ENCODE results near the gene GOLPH3L. TPM values are rescaled to one million over a fixed set of nuclear protein-coding genes. Genes with fewer than 3 reads are reported as not detected.

The GOLPH3L gene
- total and polyA plus RNA-seq, 2 of the 13 experiments (the other 11 are each of a cell fraction or from before 2014, with no cell fraction given), result 8.2 to 12.8 TPM

DNA sequence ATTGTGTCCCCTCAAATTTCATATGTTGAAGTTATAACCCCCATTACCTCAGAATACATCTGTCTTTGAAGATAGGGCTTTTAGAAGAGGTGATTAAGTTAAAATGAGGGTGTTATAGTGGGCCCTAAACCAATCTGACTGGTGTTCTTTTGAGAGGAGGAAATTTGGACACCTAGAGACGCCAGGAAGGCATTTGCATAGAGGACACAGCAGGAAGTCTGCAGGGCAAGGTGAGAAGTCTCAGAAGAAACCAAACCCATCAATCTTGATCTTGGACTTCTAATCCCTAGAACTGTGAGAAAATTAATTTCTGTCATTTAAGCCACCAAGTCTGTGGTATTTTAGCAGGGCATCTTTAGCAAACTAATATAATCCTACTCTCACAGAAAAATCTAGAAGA, 13.0 kb downstream of the GOLPH3L start:
- CTCF ChIA-PET (ENCODE audit: low intra/inter-chr PET ratio, low total read pairs), result no interaction called here
- no peaks in the 10 kb centered on the region for H3K27me3 ChIP-seq (ENCODE audit: control insufficient read depth in 1 of 2, insufficient read depth in 2 of 2, low read length in 2 of 2)
- no peaks in the 10 kb centered on the region for H3K4me1 ChIP-seq (ENCODE audit: insufficient read depth, low read length)
- WGBS (ENCODE audit: low lambda C conversion rate), result 92% methylated on average over 1 of the region's 1 CpG
- H3K79me2 ChIP-seq (ENCODE audit: insufficient read depth, low read length), result no peaks in the 10 kb centered on the region
- peaks cover 0 to 20% of the 10 kb centered on the region in 2 experiments; a peak in 4 of 5 replicates for H3K36me3 ChIP-seq (replicated peaks in 1 of 2; ENCODE audit: control insufficient read depth in 1 of 2, insufficient read depth in 2 of 2, low read length in 2 of 2)
- no peaks in the 10 kb centered on the region for H3K9me3 ChIP-seq (ENCODE audit: low read length)
- POLR2A ChIA-PET, result no interaction called here
- no TSS peak for BruUV-seq (replicated peaks)
- no peaks in the 10 kb centered on the region for H4K20me1 ChIP-seq (ENCODE audit: insufficient read depth, low read length)
- no peak overlapping the region for H3K4me2 ChIP-seq (ENCODE audit: low read depth, low read length)
- no peak for FAIRE-seq
- no peak overlapping the region for H3K9ac ChIP-seq (ENCODE audit: insufficient read depth, low read depth, low read length)
- no peak for DNase-seq (ENCODE audit: low spot score)
- ATAC-seq, result no peak
- no peak for TF ChIP-seq ATF7 (IDR thresholded peaks at IDR 0.05)
- no peak for TF ChIP-seq ATF7 (CRISPR knock-in tag; IDR thresholded peaks at IDR 0.05)
- TF ChIP-seq, protein P1, sequence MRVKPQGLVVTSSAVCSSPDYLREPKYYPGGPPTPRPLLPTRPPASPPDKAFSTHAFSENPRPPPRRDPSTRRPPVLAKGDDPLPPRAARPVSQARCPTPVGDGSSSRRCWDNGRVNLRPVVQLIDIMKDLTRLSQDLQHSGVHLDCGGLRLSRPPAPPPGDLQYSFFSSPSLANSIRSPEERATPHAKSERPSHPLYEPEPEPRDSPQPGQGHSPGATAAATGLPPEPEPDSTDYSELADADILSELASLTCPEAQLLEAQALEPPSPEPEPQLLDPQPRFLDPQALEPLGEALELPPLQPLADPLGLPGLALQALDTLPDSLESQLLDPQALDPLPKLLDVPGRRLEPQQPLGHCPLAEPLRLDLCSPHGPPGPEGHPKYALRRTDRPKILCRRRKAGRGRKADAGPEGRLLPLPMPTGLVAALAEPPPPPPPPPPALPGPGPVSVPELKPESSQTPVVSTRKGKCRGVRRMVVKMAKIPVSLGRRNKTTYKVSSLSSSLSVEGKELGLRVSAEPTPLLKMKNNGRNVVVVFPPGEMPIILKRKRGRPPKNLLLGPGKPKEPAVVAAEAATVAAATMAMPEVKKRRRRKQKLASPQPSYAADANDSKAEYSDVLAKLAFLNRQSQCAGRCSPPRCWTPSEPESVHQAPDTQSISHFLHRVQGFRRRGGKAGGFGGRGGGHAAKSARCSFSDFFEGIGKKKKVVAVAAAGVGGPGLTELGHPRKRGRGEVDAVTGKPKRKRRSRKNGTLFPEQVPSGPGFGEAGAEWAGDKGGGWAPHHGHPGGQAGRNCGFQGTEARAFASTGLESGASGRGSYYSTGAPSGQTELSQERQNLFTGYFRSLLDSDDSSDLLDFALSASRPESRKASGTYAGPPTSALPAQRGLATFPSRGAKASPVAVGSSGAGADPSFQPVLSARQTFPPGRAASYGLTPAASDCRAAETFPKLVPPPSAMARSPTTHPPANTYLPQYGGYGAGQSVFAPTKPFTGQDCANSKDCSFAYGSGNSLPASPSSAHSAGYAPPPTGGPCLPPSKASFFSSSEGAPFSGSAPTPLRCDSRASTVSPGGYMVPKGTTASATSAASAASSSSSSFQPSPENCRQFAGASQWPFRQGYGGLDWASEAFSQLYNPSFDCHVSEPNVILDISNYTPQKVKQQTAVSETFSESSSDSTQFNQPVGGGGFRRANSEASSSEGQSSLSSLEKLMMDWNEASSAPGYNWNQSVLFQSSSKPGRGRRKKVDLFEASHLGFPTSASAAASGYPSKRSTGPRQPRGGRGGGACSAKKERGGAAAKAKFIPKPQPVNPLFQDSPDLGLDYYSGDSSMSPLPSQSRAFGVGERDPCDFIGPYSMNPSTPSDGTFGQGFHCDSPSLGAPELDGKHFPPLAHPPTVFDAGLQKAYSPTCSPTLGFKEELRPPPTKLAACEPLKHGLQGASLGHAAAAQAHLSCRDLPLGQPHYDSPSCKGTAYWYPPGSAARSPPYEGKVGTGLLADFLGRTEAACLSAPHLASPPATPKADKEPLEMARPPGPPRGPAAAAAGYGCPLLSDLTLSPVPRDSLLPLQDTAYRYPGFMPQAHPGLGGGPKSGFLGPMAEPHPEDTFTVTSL (CRISPR knock-in tag; IDR thresholded peaks at IDR 0.05; ENCODE audit: borderline replicate concordance), result no peak
- no peak for TF ChIP-seq U2AF2 (IDR thresholded peaks at IDR 0.05; ENCODE audit: low read depth, low read length)
- TF ChIP-seq SUZ12 (IDR thresholded peaks at IDR 0.05; ENCODE audit: low read depth, low read length), result no peak
- TF ChIP-seq SMARCC2 (IDR thresholded peaks at IDR 0.05), result no peak
- TF ChIP-seq ZNF782 (CRISPR knock-in tag; IDR thresholded peaks at IDR 0.05; ENCODE audit: borderline replicate concordance), result no peak
- no peak for TF ChIP-seq SP4 (CRISPR knock-in tag; IDR thresholded peaks at IDR 0.05)
- TF ChIP-seq, protein P2, sequence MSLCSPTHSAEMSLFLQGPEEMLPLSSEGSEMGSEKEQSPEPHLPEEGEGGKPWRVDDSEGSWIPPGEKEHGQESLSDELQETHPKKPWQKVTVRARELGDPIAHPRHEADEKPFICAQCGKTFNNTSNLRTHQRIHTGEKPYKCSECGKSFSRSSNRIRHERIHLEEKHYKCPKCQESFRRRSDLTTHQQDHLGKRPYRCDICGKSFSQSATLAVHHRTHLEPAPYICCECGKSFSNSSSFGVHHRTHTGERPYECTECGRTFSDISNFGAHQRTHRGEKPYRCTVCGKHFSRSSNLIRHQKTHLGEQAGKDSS (CRISPR knock-in tag; IDR thresholded peaks at IDR 0.05; ENCODE audit: borderline replicate concordance, low read depth), result no peak
- no peak for TF ChIP-seq RXRA (CRISPR knock-in tag; IDR thresholded peaks at IDR 0.05)
- no peak for TF ChIP-seq NRL (CRISPR knock-in tag; IDR thresholded peaks at IDR 0.05; ENCODE audit: borderline replicate concordance)
- no peak overlapping the region for H3K4me3 ChIP-seq (replicated peaks in 1 of 3; ENCODE audit: insufficient read depth in 1 of 3, low read depth in 2 of 3, low read length in 3 of 3)
- intact Hi-C loops (cut with micrococcal nuclease; ENCODE audit: unreplicated experiment), result no loop called here
- H3K27ac ChIP-seq (ENCODE audit: extremely low read length, insufficient read depth, low read length), result no peak overlapping the region
- H2AFZ ChIP-seq (ENCODE audit: low read length), result no peak overlapping the region
- in situ Hi-C loops (cut with HindIII; ENCODE audit: extremely low pct_ligation_motif_present, low pct_unique_long_range_greater_than_20kb), result no loop called here
